DMS 273 treated with DMSO at 0.1 percent for 48 hours (cell line): ENCODE results near the gene EFCAB5.
"Not testable (repeated sequence)": the region's sequence is repeated elsewhere in the genome, so short reads cannot be mapped to it uniquely, and the experiment has no call there.

Source experiments
- DNase-seq: peaks from one replicate; lab custom pipeline; 2025; lab: John Stamatoyannopoulos, UW

EFCAB5 gene

DNA sequence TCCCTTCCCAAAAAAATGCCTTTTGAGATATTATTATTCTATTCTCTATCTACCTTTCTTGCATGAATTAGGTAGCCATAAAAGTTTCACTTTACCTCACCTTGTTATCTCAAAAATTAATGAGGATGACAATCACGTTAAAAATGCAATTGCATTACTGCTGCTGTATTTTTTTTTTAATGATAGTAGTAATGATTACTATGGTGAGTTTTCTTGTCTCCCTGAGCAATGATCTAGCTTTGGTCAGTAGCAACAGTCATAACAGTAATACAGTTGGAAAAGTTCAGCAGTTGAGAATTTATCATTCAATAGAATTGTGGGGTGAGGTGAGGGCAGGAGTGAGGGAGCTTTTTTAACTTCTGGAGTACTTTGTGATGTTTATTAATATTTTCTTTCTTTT, at the start of gene EFCAB5:
EFCAB5 (plus strand) TSS at position 301 of the 400 bp plus-strand sequence. CDS start 163 bp downstream, outside the sequence.
- no peak for DNase-seq

DNA sequence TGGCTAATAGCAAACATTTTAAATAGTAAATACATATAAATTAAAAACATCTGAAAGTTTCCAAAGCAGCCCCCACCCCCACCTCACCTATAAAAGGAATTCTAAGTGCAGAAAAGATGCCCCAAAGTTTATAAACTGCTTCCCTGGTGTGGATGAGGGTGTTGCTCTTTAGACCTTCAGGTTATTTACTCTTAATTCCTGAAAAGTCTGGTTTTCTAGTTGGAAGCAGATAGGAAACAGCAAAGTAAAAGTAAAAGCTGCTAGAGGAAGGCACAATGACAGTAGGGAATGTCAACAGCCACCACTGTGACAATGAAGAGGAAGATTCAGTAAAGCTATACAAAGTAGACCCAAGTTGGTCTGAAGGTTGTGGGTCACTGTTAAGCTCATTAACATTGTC, 49.2 kb upstream of the EFCAB5 start:
- no peak for DNase-seq

DNA sequence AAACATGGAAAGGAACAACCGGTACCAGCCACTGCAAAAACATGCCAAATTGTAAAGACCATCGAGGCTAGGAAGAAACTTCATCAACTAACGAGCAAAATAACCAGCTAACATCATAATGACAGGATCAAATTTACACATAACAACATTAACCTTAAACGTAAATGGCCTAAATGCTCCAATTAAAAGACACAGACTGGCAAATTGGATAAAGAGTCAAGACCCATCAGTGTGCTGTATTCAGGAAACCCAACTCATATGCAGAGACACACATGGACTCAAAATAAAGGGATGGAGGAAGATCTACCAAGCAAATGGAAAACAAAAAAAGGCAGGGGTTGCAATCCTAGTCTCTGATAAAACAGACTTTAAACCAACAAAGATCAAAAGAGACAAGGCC, 44.3 kb upstream of the EFCAB5 start:
- not testable (repeated sequence) for DNase-seq

DNA sequence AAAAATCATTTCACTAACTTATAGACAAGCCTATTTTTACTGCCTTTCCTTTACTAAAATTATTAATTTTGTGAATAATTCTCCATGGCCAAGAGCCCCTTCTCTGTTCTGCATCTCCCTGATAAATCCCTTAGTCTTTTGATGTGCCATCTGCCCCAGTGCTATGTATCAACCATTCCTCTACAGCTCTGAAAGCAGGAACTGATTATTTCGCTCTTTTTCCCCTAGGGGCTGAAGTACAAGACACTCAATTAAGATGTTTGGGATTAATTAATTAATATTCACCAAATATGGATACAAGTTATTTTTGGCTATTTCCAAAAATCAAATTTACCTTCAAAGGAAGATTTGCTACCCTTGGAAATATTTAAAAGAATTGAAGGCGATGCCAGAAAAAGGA, 38.0 kb upstream of the EFCAB5 start:
- DNase-seq, result no peak

DNA sequence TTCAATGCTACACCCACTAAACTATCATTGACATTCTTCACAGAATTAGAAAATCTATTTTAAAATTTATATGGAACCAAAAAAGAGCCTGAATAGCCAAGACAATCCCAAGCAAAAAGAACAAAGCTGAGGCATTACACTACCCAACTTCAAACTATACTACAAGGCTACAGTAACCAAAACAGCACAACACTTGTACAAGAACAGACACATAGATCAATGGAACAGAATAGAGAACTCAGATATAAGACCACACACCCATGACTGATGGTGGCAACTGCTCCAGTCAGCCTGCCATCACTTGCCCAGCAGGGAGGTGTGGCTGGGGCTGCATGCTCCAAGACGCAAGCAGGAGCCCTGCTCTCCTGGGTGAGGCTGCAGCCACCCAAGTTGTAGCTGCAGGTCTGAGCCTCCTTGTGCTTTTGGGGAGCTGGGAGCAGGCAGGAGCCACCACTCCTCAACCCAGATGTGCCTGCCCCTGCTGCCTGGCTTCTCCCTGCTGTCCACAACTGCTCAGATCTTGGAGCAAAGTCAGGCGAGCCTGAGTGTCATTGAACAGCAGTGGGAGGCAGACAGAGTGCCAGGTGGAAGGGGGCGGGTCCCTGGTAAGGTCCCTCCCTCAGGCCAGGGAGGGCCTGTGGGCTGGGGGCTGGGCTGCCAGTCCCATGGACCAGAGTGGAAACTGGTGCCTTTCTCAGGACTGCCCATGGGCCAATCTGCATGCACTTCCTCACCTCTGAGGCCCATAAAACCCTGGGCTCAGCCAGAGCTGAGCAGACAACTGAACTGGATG, 36.2 kb upstream of the EFCAB5 start:
- no peak for DNase-seq

DNA sequence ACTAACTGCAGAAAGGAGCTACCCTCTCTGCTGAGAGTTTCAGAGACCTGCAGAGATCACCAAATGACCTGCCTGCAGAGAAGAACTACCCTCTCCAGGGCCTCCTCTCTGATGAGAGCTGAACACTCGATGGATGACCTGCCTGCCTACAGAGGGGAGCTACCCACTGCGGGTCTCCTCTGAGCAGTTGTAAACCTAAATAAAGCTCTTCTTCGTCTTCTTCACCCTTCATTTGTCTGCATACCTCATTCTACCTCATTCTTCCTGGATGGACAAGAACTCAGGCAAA, 35.6 kb upstream of the EFCAB5 start:
- no peak for DNase-seq

DNA sequence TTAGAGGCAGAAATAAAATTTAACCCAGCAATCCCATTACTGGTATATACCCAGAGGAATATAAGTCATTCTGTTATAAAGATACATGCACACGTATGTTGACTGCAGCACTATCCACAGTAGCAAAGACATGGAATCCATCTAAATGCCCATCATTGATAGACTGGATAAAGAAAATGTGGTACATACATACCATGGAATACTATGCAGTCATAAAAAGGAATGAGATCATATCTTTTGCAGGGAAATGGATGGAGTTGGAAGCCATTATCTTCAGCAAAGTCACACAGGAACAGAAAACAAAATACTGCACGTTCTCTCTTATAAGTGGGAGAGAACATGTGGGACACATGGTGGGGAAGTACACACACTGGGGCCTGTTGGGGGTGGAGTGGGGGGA, 34.5 kb upstream of the EFCAB5 start:
- no peak for DNase-seq

DNA sequence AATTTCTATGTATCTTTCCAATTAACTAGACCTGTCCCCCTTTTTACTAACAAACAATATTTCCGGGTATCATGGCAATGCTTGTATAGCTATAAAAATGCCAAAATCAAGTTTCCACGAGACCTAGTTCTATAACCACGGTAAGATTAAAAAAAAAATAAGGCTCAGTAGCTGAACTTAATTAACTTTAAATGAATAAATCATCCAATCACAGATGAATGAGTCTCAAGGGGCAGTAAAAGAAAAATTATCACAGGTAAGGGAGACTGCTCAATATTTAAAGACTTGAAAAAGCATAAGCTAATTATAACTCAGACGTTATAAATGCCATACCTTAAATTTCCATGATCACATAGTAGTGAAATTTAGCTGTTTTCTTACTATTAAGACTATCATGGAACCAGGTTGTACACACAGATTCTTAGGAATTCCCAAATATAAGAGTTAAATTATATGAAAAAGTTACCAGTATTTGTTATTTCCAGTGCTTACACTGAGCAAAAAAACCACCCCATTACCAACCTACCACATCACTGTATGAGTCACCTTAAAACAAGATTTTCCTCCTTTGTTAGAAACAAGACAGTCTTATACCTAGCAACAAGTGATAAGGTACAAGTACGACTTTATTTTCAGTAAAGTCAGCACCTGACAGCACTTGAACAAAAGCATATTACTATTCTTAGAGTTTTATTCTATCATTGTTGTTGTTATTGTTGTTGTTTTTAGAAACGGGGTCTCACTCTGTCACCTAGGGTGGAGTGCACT, 32.0 kb upstream of the EFCAB5 start:
- no peak for DNase-seq

DNA sequence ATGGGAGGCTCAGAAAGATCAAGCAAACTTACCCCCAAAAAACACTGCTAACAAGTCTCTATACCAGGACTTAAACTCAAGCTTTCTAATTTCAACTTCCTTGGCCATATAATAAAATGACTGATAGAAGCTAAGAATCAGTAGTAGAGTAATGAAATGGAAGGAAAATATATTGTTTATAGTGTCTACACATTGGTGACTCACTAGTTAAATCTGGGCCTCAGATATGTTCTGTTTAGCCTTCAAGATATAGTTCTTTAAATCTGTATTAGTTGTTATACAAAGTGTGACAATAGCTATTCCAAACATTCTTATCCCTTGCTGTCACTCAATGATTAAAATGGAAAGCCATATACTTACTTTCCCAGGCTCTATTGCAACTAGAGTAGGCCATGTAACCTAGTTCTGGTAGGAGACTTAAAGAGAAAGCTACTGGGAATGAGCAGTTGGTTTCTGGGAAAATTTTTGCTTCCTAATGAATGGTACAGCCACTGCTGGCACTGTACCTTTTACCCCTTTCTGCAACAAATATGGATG, 29.7 kb upstream of the EFCAB5 start:
- no peak for DNase-seq

DNA sequence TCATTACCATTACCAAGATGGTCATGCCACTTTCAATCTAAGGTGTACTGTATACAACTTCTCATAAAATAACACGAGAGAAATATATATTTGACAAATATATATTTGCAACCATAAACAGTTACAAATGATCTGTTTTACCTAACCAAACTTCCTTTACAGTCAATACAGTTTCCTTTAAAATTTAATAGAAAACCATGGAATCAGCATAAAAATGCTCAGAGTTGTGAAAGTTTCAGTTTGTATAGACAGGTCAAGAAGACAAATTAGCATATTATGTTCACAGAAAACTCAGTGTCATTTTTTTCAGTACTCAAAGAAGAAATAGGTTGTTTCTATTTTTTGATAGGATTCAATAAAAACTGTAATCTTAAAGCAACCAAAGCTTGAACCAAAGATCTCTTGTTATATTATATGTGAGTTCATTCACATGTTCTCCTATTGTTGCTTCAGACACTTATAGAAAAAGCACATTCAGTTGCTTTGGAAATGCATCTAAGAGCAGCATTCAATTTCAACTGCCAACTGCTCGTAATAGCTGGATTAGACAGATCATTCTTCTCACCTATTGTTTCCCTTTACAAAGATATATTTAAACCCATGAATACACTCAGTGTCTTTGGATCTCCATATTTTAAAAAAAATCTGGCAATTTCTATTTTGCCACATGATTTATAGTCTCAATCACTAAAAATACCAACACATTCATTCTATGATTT, 26.5 kb upstream of the EFCAB5 start:
- DNase-seq, result no peak

DNA sequence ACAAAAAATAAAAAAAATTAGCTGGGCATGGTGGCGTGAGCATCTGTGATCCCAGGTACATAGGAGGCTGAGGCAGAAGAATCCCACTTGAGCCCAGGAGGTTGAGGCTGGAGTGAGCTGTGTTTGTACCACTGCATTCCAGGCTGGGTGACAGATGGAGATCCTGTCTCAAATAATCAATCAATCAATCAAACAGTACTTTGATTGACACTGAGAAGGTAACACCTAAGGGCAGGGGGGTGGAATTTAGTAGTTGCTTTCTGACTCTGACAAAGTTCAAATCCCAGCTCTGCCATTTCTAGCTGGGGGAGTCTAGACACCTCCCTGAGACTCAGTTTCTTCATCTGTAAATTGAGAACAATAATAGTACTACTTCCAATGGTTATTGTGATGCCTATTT, 23.4 kb upstream of the EFCAB5 start:
- DNase-seq, result no peak

DNA sequence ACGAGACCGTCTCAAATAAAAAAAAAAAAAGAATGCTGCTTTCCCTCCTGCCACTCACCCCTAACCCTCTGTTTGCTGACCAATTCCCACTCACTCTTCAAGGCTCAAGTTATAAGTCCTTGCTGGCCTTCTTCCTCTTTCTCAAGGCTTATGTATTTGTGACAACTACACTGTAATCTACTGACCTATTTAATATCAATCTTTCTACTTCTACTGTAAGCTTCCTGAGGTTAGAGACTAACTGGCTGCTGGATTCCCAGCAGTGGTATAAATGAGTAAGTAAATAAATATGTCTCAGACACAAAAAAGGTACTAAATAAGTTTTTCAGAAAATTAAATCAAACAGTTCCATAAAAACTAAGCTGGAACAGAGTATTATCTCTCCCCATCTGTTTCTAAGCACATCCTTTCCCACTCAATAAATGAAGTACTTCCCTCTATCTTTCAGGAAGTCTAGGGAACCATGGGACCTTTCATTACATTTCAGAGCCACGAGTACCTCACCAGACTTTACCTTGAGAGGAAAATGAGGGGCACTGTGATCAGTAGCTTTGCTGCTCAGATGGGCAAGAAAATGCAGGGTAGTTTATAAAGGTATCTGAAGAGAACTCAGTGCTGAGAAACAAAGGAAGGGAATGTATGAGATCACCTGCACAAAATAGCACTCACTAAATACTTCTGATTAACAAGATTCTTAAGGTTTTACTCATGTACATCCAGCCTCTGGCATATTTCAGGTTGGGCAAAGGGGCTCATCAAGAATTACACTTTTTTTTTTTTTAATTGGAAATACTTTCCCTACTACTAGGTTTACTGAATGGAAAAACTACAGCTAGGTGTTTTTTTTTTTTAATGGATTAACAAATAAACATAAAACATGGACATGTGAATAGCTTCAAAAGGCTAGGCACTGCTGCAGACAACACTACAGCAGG, 22.2 kb upstream of the EFCAB5 start:
- DNase-seq, result no peak

DNA sequence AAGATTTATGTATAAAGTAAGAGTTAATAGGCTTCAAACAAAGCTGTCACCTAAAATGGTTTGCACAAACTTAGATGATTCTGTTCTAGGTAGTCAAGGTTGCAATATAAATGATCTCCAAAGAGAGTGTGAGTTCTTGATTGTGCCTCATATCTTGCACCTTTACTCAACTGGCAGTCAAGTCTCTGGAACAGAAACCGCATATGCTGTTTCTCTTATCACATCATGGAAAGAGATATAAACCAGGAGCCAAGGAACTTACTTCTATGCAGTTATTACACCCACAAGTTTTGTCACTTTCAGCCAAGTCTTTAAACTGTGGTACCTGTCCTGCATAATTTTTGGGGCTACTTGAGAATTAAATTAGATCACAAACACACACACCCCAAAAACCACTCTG, 16.6 kb upstream of the EFCAB5 start:
- DNase-seq, result no peak

DNA sequence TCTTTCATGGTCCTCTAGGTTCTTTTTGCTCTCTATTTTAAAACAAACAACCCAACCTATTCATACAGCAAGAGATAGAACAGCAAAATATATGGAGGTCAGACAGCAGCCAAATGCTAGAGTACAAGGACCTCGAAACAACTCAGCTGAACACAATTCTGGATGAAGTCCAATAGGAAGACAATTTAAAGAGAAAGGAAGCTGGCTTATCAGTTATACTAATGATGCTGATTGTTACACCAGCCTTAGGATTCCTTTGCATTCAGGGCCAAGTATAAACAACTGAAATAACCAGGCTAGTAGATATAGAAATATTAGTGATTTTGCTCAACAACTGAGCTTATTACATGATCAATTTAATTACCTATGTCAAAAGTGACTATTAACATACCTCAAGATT, 13.9 kb upstream of the EFCAB5 start:
- DNase-seq, result no peak

DNA sequence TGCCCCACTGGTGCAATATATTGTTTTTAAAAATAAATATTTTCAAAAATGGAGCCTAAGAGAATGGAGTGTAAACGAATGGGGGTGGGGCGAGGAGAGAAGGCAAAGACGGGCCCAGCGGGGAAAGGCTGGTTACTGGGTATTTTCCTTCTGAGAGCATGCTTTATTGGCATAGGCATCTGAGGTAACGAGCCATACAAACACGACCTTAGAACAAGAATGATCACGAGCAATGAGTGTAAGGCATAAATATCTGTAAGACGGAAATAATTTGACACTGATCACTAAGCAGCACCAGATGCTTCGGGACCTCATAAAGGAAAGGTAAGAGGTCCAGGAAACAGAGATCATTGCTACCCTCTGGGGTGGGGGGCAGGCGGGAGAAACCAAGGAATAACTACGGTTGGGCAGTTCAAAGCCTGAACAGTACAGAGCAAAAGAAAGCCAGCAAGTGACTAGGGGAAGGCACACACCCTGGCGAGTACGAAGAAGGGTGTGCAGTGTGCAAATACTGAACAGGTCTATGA, 12.4 kb upstream of the EFCAB5 start:
- peak; percentile 52 for DNase-seq

DNA sequence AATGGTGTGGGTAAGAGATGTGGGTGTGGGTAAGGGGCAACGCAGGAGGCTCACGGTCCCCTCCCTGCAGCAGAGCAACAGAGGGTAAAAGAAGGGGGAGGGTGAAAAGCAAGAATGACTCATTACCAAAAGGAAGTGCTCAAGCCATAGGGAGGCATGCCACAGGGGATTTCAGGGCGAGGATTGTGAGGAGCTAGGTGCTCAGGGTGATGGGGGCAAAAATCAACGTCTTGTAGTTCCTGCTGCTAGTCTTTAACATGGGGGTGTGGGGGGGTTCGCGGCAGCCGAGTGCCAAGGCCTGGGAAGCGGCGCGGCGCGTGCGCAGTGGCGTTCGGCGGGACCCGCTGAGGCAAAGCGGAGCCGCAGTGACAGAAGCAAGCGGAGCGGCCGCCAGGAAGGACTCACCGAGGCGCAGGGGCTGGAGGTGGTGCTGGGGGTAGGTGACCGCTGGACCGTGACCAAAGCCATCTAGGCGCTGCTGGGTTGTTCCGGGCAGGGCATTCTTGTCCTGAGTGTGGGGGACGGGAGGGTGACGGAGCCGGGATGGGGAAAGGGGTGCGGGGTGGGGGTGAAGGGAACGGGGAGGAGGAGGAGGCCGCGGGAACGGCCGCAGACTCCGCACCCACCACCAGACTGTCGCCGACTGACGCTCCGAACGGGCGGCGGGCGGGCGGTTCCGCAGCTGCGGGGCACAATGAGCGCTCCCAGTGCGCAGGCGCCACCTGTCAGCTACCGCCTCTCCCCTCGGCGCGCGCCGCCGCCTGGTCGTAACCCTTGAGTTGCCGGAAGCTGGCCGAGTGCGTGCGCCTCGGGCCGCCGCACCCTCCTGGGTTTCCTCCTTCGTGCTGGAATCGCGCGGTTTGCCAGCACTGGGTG, 11.7 kb upstream of the EFCAB5 start, which contains the start of gene SSH2:
SSH2 (minus strand) TSS at position 696 of the 876 bp plus-strand sequence; CDS start at position 468, 228 bp downstream.
- peak; percentile 86 for DNase-seq

DNA sequence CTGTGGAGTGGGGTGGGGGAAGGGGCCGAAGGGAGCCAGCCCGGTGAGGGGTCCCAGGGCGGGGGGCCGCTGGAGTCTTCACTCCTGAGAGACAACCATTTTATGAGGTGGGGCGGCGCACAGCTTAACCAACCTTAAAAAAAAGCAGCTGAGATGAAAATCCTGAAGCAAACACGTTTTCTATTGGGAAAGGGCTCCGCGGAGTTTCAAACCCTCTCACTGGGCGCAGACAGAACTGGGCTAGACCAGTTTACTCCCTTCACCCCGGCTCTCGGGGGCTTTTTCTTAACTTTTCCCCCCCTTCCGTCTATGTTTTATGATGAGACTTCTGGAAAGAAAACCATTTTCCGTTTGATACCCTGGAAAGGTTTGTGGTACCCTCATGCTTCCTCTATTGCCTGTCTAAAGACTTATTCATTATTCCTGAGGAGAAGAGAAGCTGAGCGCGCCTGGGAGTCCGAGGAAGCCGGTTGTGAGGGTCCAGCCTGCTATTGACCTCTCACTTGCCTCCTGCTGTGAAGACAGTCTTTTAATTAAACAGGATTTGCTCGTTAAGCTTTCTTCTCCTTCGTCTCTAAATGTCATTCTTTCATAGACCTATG, 10.9 kb upstream of the EFCAB5 start:
- DNase-seq, result no peak

DNA sequence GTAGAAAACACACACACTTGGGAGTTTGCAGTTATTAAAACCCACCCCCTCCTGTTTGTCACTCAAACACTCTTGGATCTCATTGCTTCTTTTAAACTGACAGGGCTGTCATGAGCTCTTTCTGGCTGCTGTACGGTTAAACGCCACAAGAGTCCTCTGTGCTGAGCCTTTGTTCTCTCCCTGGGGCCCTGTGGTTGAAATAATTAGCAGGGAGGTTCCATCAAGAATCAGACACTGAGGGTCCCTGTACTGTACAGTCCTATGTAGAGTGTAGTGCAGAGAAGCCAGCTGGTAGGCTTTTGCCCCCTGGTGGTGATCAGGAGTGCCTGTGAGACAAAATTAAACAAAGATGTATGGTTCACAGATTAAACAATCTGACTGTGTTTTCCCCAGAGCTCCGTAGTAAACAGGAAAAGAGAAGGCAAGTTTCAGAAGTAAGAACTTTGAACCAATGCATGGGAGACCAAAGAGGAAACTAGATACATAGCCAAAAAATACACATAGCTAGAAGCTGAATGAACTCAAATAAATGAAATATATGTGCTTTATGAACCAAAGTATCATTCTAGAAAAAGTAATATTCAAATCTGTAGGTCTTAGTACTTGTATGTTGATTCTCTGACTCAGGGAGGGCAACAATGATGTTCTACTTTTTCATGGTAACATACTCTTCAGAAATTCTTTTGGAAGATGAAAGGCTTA, 10.1 kb upstream of the EFCAB5 start:
- peak; percentile 88 for DNase-seq

DNA sequence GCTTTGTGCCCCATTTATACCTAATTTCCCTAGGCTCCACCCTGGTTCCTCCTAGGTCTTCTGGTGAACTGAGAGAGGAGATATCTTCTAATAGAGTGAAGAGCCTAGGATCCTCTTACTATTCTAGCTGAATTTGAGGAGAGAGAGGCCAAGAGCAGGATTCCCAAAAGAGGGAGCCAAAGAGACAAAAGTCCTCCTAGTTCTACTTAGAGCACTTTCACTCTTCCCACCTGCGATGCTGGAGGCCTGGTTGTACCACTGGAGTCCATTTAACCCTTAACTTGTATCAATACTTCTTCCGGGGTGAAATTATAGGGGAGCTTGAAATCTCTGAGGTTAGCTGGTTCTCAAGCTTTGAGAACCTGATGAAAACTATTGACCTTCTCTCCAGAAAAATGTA, 8.1 kb upstream of the EFCAB5 start:
- no peak for DNase-seq
